Measurements from ENCODE around the gene ZBTB21.

The ZBTB21 gene

DNA sequence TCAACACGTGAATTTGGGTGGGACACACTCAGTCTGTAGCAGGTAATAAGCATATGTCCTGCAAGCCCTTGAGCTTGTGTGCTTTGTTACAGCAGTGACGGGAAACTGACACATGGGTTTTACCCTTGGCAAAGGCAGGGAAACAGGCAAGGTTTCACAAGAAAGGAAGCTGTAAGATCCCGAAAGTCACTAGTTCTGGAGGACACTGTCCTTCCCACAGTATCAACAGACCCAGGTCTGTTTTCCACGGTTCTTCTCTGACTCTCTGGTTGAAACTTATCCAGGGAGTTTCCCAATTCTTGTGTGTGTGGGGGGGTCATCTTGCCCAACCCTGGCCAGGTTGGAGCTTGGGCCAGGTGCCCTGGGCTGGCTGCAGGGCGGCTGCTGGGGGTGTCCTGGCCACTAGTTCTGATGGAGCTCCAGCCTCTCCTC lies 29.3 kb upstream of the ZBTB21 start:
- DNase-seq: no peak

- DNase-seq: no peak
Measured at GRCh38 chr21:42038826-42039425, 28.8 kb upstream of the ZBTB21 start.

DNA sequence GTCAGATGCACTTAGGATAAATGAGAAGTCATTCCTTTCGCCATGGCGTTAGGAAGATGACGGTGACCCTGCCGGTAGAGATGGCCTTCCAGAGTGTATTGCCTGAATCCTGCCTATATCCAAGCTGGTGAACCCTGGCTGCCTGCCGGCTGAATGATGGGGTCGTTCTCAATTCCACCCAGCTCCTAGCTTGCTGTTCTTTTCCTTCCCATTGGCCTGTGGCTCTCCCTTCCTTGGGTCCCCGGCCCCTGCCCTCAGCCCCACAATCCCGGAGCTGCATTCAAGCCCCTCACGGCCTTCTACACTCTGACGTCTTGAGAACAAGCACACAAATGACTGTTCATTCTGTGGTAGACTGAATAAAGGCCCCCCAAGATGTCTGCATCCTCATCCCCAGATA lies 28.2 kb upstream of the ZBTB21 start:
- no peak for DNase-seq

DNA sequence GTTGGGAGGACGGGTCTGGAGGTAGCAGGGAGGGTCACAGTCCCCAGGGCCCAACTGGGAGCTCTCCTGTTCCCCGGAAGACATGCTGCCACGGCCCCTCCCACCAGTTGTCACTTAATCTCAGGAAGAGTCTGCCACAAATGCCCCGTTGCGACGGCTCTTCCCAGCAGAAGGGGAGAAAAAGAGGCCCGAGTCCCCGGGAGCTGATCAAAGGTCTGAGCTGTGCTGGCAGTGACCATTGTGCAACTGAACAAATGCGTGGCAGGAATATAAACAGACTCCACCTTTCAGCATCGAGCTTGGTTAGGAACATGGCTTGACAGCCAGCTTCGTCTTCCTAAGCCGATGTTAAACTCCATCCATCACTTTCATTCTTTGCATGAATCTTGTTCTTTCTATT lies 27.8 kb upstream of the ZBTB21 start:
- no peak for DNase-seq

GRCh38 chr21:42037516-42037915 lies 27.4 kb upstream of the ZBTB21 start:
- DNase-seq: no peak

DNA sequence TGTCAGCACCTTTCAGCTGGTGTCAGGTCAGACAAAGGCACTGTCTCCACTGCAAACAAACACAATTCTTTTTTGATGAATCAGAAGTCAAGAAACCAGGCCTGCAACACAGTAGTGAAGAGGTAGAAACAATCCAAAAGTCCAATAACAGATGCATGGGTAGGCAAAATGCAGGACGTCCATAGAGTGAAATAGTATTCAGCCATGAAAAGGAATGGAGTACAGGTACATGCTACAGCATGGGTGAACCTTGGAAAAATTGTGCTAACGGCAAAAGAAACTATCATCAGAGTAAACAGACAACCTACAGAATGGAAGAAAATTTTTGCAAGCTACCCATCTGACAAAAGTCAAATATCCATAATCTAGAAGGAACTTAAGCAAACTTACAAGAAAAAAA lies 26.2 kb upstream of the ZBTB21 start:
- no peak for DNase-seq

GRCh38 chr21:42032968-42033367 lies 22.8 kb upstream of the ZBTB21 start:
- DNase-seq: no peak

DNA sequence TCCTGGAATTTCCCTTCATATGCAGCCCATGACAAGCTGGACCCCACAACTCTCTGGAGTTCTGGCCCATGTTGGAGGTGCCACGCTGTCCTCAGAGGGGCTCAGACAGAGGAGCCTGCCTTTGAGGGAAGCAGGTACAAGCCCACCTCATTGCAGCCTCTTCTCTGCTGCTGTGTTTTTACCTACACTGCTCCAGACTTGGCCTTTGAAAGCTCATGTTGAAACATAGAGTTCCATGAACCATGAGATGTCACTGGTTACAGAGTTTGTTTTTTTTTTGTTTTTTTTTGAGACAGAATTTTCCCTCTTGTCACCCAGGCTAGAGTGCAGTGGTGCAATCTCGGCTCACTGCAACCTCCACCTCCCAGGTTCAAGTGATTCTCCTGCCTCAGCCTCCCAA lies 22.1 kb upstream of the ZBTB21 start:
- DNase-seq: no peak

DNA sequence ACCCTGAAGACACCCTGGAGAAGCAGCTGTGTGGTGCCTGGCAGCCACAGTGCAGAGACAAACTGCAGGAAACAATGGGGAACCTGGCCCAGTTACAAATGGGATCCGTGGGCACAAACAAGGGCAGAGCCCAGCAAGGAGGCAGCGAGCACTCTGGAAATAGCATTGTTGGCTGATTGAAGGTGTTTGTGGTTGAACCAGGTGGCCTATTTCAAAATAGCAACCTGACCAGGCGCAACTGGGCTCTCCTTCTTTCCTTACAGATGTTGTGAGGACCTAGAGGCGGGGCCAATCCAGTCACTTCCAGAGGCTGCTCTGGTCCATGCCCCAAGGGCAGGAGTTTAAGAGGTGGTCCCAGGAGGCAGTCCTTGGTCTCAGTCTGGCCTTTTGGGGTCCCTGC lies 21.7 kb upstream of the ZBTB21 start:
- no peak for DNase-seq

- DNase-seq: no peak
Measured at GRCh38 chr21:42031241-42031640, 21.1 kb upstream of the ZBTB21 start.

GRCh38 chr21:42030311-42030710 lies 20.2 kb upstream of the ZBTB21 start:
- DNase-seq: no peak

DNA sequence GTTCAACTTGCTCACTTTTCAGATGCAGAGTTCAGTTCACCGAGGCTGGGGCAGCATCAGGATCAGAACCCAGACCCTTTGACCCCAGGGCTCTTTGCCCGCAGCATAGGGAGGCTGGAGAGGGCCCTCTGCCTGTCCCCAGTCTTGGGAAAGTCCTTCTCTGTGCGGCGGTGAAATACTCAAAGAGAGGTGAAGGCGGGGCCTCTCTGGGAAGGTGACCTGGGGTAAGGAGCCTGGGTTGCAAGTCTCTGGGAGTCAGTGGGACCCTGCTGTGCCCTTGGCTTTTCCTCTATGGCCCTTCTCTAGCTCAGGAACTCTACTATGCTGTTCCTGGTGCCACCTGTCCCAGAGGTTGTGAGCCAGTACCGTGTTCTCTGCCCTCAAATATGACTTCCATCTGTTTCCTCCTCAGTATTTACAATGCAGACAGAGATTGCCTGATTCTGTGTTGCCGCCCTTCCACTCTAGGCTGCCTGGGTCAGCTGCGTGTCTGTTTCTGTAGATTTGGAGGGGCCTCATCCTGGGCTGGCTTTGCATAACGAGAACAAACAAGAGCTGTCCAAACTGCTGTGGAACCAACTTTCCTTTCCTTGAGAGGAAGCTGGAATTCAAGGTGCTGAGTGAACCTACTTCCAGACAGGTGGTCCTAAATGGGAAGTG lies 18.7 kb upstream of the ZBTB21 start:
- no peak for DNase-seq

GRCh38 chr21:42027822-42028765 lies 17.9 kb upstream of the ZBTB21 start:
- DNase-seq: no peak

DNA sequence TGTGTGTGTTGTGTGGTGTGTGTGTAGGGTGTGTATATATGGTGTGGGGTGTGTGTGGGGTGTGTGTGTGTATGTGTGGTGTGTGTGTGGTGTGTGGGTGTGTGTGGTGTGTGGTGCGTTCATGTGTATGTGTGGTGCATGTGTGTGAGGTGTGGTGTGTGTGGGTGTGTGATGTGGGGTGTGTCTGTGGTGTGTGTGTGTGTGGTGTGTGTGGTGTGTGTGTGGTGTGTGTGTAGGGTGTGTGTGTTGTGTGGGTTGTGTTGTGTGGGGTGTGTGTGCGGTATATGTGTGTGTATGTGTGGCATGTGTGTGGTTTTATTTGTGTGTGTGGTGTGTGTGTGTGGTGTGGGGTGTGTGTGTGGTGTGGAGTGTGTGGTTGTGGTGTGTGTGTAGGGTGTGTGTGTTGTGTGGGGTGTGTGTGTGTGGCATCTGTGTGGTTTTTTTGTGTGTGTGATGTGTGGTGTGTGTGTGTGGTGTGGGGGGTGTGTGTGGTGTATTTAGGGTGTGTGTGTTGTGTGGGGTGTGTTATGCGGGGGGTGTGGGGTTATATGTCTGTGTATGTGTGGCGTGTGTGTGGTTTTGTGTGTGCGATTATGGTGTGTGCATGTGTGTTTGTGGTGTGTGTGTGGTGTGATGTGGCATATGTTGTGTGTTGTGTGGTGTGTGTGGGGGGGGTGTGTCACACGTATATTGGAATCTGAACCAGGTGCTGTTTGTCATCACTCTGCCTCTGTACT lies 17.1 kb upstream of the ZBTB21 start:
- no peak for DNase-seq

- DNase-seq: no peak
Measured at GRCh38 chr21:42026082-42026435, 15.9 kb upstream of the ZBTB21 start.

- no peak for DNase-seq
Measured at GRCh38 chr21:42025376-42026081, 15.4 kb upstream of the ZBTB21 start.

GRCh38 chr21:42022906-42023305 lies 12.7 kb upstream of the ZBTB21 start:
- DNase-seq: no peak

DNA sequence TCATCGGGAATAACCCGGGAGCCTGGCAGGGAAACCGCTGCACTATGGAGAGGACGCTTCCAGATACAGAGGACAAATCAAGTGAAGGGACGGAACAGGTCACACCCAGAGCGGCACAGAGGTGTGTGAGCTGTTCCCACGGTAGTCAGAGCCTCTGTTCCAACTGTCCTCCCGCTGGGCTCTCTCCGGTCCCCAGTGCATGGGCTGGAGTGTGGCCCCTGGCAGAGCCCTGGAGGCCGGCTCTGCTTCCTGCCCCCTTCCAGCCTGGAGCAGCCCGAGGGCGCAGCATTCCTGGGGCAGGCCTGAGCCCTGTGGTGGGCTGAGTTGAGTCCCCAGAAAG lies 11.9 kb upstream of the ZBTB21 start:
- no peak for DNase-seq

GRCh38 chr21:42021371-42022090 lies 11.4 kb upstream of the ZBTB21 start:
- DNase-seq: no peak

- DNase-seq: no peak
Measured at GRCh38 chr21:42019706-42020105, 9.5 kb upstream of the ZBTB21 start.

- DNase-seq: no peak
Measured at GRCh38 chr21:42019101-42019605, 9.0 kb upstream of the ZBTB21 start.

GRCh38 chr21:42017022-42017421 lies 6.9 kb upstream of the ZBTB21 start:
- DNase-seq: no peak

Measured in activated naive CD4-positive, alpha-beta T cell treated with anti-CD3 and anti-CD28 coated beads, Interleukin-2, amount 50 U/mL, for 16 hours (primary cell).